GM19438 (cell line): ENCODE measurements around the gene GXYLT1.
A peak's percentile ranks its signal among the peaks of the same experiment; 100 is the strongest.
"Not testable (repeated sequence)": the region's sequence is repeated elsewhere in the genome, so short reads cannot be mapped to it uniquely, and the experiment has no call there.

Experiments
- ATAC-seq: cut with Tn5 transposase; IDR thresholded peaks from one replicate; pipeline ENCODE4 v1.9.1; 2021; ENCODE audit warnings: low read depth; ENCODE audit not compliant: unreplicated experiment

GXYLT1 gene

DNA sequence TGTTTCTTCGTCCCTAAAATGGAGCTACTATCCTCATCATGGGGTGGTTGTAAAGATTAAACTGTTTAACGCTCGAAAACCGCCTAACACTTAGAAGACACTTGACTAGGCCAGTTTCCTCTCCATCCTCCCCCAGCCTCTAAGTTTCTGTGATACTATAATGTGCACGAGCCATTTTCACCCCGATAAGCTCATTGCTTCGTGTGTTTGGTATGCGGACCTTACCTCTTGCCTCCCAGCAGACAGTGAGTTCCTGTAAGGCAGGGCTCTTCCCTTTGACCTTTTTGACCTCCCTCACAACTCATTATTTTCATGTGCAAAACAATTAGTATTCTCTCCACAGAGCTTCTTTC lies 499 bp upstream of the GXYLT1 start:
- peak; percentile 1 for ATAC-seq

DNA sequence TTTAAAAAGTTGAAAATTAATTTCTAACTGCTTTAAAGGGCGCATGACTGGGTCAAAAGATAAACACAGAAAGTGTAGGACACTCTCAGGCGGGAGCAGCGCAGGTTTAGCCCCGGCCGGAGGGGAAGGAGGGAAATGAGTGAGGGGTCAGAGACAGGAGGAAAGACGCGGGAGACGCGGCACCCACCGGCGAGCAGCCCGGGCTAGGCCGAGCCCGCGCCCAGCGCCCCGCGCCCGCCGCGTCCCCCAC lies 591 bp downstream of the GXYLT1 start:
- no peak for ATAC-seq

DNA sequence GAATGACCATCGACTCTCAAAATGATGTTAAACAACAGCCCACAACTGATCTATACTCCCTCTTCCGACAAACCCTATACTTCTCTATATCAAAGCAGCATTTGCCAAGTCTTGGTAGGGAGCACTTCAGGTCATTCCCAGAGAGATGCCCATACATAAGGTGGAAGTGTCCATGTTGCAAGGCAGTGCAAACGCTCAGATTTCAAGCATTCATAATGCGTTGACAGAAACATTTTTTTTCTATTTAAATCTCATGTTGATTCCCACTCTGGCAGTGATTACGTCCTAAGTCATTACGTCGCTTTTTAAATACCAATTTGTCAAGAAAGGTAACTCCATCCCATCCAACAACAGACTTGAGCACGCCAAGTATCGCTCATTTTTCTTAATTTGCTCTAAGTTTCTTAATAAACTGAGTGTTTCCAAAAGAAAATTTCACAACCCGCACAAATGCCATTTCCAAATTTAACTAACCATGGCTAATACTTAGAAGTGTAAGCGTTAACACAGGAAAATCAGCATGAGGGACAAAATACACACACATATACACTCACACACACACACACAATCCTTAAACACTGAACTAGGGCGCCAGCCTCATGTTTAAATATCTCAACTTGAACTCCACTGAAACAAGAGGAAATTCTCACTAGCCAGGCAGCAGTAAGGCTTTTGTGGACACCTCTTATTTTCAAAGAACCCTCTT lies 1.1 kb downstream of the GXYLT1 start:
- ATAC-seq: no peak

DNA sequence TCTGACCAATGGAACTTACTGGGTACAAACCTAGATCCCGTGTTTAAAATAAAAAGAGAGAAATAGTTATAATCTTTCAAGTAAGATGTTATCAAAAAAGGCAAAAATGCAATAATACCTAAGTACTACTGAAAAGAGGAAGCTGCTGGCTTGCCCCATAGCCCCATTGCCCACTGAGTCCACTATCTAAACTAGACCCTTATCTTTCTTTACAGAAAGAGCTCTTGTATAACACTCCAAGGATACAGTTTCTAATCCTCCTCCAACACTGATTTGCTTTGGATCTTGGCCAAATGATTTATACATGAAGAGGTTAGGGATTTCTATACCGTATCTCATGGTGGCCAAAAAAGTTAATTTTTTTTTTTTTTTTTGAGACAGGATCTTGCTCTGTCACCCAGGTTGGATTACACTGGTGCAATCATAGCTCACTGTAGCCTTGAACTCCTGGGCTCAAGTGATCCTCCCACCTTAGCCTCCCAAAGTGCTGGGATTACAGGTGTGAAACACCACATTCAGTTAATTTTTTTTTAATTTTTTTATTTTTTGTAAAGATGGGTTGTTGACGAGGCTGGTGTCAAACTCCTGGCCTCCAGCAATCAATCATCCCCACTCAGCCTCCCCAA lies 2.6 kb downstream of the GXYLT1 start:
- no peak for ATAC-seq

DNA sequence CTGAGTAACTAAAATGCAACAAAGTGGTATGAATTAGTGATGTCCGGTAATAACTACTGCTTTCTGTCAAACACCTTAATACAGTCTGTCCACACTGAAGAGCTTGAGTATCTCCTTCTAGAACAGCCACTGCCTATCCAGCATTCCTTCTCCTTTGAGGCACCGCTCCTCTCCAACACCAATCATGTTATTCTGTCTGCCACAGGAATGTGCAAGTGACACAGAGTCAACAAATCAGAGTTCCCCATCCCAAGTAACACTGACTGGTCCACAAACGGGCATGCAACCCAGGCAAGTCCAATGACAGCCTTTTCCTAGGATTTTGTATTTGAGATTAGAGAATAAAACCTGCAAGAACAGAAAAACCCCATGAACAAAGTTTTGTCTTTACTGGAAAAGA lies 3.8 kb downstream of the GXYLT1 start:
- no peak for ATAC-seq

DNA sequence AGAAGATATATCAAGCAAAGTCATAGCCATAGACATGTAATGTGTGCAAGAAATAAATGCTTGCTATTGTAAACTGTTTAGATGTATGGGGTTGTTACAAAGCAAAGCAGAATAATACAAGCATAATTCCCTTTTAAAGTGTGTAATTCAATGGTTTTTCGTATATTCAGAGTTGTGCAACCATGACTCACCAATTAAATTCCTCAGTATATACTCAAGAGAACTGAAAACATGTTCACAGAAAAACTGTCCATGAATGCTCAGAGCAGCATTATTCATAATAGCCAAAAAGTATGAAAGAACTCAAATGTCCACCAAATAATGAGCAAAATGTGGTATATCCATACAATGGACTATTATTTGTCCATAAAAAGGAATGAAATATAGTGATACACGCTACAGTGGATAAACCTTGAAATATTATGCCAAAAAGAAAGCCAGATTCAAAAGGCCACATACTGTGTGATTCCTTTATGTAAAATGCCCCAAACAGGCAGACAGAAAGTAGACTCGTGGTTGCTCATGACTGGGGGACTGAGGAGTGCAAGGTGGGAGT lies 9.3 kb downstream of the GXYLT1 start:
- ATAC-seq: no peak

DNA sequence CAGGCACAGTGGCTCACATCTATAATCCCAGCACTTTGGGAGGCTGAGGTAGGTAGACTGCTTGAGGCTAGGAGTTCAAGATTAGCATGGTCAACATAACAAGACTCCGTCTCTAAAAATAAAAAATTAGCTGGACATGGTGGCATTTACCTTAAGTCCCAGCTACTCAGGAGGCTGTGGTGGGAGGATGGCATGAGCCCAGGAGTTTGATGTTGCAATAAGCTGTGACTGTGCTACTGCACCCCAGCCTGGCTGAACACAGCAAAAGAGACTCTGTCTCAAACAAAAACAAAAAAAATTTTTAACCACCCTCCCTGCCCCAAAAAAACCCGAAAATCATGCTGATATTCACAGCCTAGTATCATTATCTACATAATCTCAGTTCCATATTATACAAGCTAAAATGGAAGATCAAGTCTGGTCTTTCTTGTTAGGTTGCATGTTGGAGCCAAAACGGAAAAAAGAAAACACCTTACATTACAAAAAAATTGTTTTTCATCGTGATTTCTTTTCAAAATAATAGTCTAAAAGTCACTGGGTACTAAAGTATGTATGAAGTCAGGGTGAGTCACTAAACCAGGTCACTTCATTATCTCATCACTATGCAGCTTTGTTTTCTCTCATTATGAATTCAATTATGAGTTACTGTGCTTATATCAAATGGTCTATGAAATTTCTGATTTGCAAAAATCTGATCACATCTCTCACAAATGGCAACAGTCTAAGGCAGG lies 13.8 kb downstream of the GXYLT1 start:
- no peak for ATAC-seq

DNA sequence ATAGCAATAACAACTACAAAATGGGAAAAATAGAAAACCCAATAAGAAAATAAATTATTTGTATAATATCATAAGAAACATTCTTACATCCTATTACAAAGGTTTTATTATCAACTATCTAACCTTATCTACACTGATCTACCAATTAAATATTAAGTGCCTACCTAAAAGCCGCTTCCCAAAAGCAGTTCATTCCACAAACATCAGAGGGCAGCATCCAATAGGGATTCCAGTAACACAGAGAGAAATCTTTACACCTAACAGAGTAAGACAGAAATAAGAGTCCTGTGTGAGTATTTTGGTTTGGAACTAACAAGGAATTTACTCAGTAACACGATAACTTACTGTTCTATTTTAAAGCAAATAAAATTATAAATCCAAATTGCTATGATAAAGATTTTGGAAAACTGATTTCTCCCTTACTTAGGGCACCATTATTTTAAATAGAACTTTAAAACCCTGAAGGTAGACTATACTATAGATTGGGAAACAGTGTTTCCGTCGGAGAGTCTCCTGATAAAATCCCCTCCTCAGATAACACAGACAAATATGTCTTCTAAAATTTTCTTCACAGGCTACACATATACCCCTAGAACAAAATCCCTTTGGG lies 15.0 kb downstream of the GXYLT1 start:
- peak; percentile 55 for ATAC-seq

DNA sequence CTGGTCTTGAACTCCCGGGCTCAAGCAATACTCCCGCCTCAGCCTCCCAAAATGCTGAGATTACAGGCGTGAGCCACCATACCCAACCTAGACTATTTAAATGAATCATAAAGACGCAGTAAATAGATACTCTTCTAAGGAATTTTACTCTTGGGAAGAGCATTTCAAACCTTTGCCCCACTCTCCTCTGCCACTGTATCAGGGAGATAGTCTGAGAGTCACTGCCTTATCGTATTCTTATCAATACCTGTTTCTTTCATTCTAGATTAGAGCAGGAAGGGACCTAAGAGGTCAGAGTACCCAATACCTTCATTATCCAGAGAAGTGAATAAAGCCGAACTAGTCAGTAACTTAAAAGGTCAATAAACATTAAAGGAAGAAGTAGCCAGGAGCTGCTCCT lies 15.8 kb downstream of the GXYLT1 start:
- no peak for ATAC-seq

DNA sequence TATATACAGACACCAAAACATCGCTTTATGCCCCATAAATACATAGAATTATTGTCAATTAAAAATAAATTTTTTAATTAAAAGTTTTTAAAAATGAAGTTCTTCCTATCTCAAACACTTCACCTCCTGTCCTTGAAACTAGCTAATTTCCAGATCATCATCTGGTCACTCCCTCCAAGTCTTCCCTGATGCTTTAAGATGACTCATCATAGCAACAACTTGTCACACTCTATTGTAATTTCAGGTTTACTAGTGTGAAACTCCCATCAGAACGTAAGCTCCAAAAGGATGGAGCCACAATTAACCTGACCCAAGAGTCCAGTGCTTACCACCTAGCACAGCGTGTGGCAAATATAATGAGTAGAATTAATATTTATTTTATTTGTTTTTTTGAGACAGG lies 16.3 kb downstream of the GXYLT1 start:
- ATAC-seq: no peak

DNA sequence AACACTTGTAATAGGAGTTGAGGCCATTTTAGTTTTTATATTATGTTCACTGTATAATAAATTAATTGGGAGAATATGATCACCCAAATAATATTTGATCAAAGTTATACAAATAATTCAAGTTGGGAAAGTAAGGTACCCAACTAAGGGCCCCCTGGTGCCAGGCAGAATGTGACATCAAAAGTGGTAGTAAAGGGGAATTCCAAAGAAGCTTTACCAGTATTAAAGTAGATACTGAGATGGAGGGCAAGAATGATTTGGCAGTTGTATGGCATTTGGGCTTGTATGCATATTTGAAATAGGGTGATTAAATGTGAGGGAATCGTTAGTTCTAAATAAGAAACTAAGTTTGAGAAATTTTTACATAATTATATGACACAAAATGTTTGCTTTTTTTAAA lies 17.7 kb downstream of the GXYLT1 start:
- no peak for ATAC-seq

DNA sequence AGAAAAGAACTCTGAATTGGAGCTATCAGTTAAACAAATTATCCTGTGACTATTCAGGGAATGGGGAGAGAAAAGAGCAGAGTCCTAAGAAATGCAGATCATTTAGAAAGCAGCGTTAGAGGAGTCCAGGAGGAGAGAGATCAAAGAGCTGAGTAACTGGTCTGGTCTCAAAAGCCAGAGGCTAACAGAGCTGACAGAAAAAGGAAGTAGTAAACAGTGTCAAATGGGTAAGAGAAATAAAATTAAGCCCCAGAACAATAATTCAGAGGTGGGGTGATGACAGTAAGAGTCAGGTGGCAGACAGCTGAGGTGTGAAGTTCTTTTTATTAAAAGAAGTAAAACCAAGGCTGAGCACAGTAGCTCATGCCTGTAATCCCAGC lies 19.3 kb downstream of the GXYLT1 start:
- ATAC-seq: no peak

DNA sequence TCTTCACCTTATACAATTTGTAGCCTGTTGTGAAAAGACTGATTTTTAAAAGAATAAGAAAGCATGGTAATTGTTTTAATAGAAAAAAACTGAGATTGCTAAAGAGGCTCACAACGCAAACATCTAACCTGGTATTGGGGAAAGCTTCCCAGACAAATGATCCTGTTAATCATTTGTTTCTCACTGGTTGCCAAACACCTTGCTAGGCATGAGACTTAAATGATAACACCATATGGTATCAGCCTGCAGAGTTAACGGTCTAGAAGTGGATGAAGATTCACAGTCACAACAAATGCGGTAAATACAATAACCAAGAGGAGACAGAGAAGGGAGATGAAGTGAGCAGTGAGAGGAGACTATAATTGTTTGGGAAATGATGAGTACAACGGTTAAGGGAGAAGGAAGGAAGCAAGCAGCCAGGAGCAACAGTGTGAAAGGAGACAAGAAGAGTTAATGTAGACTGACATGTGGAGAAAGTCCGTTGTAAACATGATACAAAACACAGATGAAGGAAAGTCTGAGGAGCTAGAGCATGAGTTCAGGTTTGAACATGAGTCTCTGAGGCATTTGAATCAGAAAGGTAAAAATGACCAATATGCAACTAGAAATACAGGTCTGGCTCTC lies 19.8 kb downstream of the GXYLT1 start:
- no peak for ATAC-seq

DNA sequence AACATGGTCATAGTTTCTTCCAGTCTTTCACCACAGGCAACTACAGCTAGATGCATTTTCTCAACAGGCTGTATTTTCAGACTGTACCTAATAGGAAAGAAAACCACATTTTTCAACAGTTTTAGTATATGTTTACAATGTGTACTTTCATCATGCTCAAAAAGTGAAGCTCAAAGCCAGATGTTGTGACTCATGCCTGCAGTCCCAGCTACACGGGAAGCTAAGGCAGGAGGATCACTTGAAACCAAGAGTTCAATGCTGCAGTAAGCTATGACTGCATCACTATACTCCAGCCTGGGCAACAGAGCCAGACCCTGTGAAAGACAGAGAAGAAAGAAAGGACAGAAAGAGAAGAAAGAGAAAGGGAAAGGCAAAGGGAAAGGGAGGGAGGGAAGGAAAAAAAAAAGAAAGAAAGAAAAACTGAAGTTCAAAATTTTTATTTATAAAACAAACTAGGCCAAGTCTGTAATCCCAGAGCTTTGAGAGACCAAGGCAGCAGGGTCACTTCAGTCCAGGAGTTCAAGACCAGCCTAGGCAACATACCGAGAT lies 25.5 kb downstream of the GXYLT1 start:
- ATAC-seq: no peak

DNA sequence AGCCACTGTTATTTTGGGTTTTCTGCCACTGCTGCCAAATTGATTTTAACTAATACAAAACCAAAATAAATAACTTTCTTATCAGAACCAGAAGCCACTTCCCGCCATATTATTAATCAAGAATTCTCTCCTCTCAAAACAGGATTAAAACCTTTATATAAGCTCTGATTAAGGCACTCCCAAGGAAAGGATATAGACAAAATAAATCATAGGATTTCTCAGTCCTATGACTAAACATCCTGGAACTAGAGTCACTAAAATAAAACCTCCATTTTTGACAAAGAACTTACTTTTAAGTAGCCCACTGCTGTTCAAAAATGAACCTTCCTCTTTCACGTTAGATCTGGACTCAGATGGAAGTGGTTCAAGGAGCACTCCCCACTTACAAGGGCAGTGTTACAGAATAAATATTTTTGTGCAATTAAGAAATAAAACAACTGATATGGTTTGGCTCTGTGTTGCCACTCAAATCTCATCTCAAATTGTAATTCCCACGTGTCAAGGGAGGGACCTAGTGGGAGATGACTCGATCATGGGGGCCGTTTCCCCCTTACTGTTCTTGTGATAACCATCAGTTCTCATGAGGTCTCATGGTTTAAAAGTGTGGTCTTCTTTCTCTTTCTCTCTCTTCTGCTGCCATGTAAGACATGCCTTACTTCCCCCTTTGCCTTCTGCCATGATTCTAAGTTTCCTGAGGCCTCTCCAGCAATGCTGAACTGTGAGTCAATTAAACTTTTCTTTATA lies 26.4 kb downstream of the GXYLT1 start:
- ATAC-seq: no peak

DNA sequence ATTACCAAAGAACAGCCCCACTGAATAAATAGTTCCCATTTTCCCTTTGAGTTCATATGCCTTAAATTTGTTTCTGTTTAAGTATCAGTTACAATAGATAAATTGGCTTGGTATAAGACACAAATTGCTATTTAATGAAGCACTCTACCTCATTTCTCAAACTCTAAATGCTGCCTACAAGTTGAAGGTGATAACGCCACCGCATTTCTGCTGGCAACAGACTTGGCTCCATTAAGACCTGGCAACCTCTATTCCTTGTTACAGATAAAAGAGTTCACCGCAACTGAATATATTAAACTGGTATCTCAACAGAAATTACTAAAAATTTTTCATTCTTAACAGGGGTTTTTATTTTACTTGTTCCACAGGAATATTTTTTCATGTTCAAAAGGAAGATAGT lies 35.6 kb downstream of the GXYLT1 start:
- no peak for ATAC-seq

DNA sequence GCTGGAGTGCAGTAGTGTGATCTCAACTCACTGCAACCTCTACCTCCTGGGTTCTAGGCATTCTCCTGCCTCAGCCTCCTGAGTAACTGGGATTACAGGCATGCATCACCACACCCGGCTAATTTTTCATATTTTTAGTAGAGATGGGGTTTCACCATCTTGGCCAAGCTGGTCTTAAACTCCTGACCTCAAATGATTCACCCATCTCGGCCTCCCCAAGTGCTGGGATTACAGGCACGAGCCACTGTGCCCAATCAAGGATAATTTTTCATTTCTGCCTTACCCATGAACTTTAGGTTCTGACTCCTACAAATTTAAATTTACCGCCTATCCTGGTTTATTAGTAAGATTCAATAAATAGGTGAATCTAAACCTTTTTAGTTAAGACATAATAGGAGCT lies 37.9 kb downstream of the GXYLT1 start:
- not testable (repeated sequence) for ATAC-seq

DNA sequence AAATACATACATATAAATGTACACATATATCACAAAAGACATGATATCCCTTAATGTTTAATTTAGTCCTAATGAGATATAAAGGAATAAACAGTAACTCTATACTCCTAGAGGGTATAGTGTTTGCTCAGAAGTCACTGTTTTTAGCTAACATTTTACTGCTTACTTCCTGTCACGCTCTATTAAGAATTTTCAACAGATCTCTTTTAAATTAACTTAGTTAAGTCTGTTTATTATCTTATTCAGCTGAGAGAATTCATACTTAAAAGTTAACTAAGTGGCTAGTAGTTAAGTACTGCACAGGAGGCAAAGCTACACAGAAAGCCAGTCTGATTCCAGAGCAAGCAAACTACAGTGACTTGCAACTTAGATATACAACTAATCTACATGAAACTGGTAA lies 39.9 kb downstream of the GXYLT1 start:
- no peak for ATAC-seq

DNA sequence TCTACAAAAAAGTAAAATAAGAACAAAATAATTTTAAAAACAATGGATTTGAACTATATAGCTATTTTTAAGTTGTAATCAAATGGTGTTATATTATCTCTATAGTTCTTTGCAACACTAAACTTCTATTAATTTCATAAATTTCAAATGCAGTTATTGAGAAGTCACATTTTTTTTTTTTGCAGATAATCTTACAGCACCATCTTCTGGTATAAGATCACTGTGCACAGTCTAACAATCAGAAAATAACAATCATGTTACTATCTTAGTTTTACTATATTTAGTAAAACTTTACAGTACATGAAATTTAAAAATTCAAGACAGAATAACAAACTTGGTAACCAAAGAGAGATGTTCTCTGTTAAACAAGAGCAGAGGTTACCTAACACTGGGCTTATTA lies 40.6 kb downstream of the GXYLT1 start:
- no peak for ATAC-seq

DNA sequence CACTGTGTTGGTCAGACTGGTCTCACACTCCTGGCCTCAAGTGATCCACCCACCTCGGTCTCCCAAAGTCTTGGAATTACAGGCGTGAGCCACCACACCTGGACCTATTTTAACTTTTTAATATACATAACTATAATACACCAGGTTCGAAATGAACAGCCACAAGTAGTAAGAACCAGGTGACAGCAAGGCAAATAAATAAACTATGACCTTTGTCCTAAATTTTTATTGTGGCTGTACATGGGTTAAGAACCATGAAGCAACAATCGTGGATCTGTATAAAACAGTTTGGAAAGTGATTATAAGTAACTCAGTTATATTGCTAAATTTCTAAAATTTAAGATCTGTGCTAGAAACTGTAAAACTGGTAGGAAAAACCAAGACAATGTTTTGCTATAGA lies 41.5 kb downstream of the GXYLT1 start:
- no peak for ATAC-seq
